Measurements from ENCODE around the gene GCC1. TPM values are rescaled to one million over a fixed set of nuclear protein-coding genes. Genes with fewer than 3 reads are reported as not detected.

GCC1 gene
- total RNA-seq, 1 experiment from 2014 or later: 19.1 TPM

- in situ Hi-C loops (cut with HindIII; ENCODE audit: low pct_unique_long_range_greater_than_20kb, low sequenced_read_pairs) (no loop called here), intact Hi-C loops (cut with micrococcal nuclease; ENCODE audit: unreplicated experiment) (no loop called here)
- no peaks in the 10 kb centered on the region for H3K9me3 ChIP-seq (ENCODE audit: control insufficient read depth, insufficient read depth, low read depth, low read length)
- no peak overlapping the region for H3K4me3 ChIP-seq (ENCODE audit: low read depth in 2 of 2, low read length in 2 of 2)
- TF ChIP-seq SIN3A (IDR thresholded peaks at IDR 0.05; ENCODE audit: borderline replicate concordance, insufficient read depth, low read depth, low read length) (no peak), CTCF (IDR thresholded peaks at IDR 0.05) (peak; percentile 75)
- no peak for DNase-seq (ENCODE audit: low read depth, low spot score)
- POLR2A ChIA-PET: interaction anchor here (0.7 kb wide), 1 partner anchor 42 kb away, joined by 9 read pairs; no protein-coding TSS in a partner anchor
- no peaks in the 10 kb centered on the region for H3K4me1 ChIP-seq (ENCODE audit: control insufficient read depth, insufficient read depth, low read length)
- H3K27ac ChIP-seq (ENCODE audit: low read length): no peak overlapping the region
- BruUV-seq (replicated peaks): no TSS peak
- H3K27me3 ChIP-seq (ENCODE audit: control insufficient read depth, insufficient read depth, low read length): peaks cover 7% of the 10 kb centered on the region
- no peaks in the 10 kb centered on the region for H3K36me3 ChIP-seq (ENCODE audit: control insufficient read depth, insufficient read depth, low read length)
- CTCF ChIA-PET: no interaction called here
- ATAC-seq: peak; percentile 90
Observed at GRCh38 chr7:127629268-127629854, 44.0 kb upstream of the GCC1 start.

- Histone ChIP-seq H3K27ac (ENCODE audit: low read length) (no peak overlapping the region), H3K4me1 (ENCODE audit: control insufficient read depth, insufficient read depth, low read length) (no peaks in the 10 kb centered on the region), H3K9me3 (ENCODE audit: control insufficient read depth, insufficient read depth, low read depth, low read length) (no peaks in the 10 kb centered on the region), H3K27me3 (ENCODE audit: control insufficient read depth, insufficient read depth, low read length) (peaks cover 10% of the 10 kb centered on the region), H3K4me3 (ENCODE audit: low read depth in 2 of 2, low read length in 2 of 2) (no peak overlapping the region), H3K36me3 (ENCODE audit: control insufficient read depth, insufficient read depth, low read length) (no peaks in the 10 kb centered on the region)
- ATAC-seq (0 out of 2 replicates have a peak, but pooled peaks have one; percentile 43), DNase-seq (ENCODE audit: low read depth, low spot score) (no peak)
- ChIA-PET CTCF (interaction anchor here (0.7 kb wide), 1 partner anchor 7 kb away, joined by 3 read pairs; no protein-coding TSS in a partner anchor), POLR2A (no interaction called here)
- TF ChIP-seq POLR2AphosphoS5 (IDR thresholded peaks at IDR 0.05; ENCODE audit: low read depth, low read length) (no peak), TCF7L2 (IDR thresholded peaks at IDR 0.05; ENCODE audit: low read depth, low read length) (no peak), CTCF (IDR thresholded peaks at IDR 0.05) (no peak), SIN3A (IDR thresholded peaks at IDR 0.05; ENCODE audit: borderline replicate concordance, insufficient read depth, low read depth, low read length) (no peak), REST (IDR thresholded peaks at IDR 0.05; ENCODE audit: insufficient read depth in 1 of 2, low read depth in 2 of 2, low read length in 1 of 2) (no peak)
- no TSS peak for BruUV-seq (replicated peaks)
- intact Hi-C loops (cut with micrococcal nuclease; ENCODE audit: unreplicated experiment) (no loop called here), in situ Hi-C loops (cut with HindIII; ENCODE audit: low pct_unique_long_range_greater_than_20kb, low sequenced_read_pairs) (no loop called here)
Observed at GRCh38 chr7:127628445-127628844, 43.0 kb upstream of the GCC1 start.

All from Panc1 (cell line).